ENCODE data around the gene TCIRG1. TPM values are rescaled to one million over a fixed set of nuclear protein-coding genes. Genes with fewer than 3 reads are reported as not detected.
A peak's percentile ranks its signal among the peaks of the same experiment; 100 is the strongest.

Gene TCIRG1
- total RNA-seq, 1 donor from 2014 or later = 46.8 TPM

DNA sequence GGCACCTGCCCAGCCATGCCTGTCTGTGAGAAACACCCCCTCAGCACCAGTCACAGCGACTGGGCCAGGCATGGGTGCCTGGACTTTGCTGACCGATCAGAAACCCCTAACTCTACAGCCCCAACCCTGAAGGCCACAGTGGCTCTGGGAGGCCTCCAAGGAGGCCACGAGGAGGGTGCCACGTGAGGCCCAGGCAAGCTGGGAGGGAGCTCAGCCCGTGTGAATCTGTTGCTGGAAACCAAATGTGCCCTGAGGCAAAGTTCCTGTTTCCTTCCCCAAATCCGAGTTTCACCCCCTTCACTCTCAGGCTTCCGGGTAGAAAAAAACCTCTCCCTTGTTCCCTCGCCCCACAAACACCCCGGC lies 36.3 kb upstream of the TCIRG1 start:
- no peaks in the 10 kb centered on the region for H3K36me3 ChIP-seq (ENCODE audit: control insufficient read depth, insufficient read depth, low read length)
- no peak for DNase-seq (ENCODE audit: low read depth)
- no peaks in the 10 kb centered on the region for H3K27me3 ChIP-seq (ENCODE audit: control insufficient read depth, insufficient read depth, low read length)
- no peak for TF ChIP-seq CTCF (IDR thresholded peaks at IDR 0.05; ENCODE audit: insufficient read depth, low read length, poor library complexity, severe bottlenecking)
- no peak overlapping the region for H3K4me3 ChIP-seq (ENCODE audit: low read depth, low read length)

- peak overlapping the region; percentile 60 for H3K4me3 ChIP-seq (ENCODE audit: low read depth, low read length)
- no peak for DNase-seq (ENCODE audit: low read depth)
- no peaks in the 10 kb centered on the region for H3K36me3 ChIP-seq (ENCODE audit: control insufficient read depth, insufficient read depth, low read length)
- no peak for TF ChIP-seq CTCF (IDR thresholded peaks at IDR 0.05; ENCODE audit: insufficient read depth, low read length, poor library complexity, severe bottlenecking)
- H3K27me3 ChIP-seq (ENCODE audit: control insufficient read depth, insufficient read depth, low read length) = no peaks in the 10 kb centered on the region
Measured at GRCh38 chr11:68002938-68003845, 35.6 kb upstream of the TCIRG1 start.

DNA sequence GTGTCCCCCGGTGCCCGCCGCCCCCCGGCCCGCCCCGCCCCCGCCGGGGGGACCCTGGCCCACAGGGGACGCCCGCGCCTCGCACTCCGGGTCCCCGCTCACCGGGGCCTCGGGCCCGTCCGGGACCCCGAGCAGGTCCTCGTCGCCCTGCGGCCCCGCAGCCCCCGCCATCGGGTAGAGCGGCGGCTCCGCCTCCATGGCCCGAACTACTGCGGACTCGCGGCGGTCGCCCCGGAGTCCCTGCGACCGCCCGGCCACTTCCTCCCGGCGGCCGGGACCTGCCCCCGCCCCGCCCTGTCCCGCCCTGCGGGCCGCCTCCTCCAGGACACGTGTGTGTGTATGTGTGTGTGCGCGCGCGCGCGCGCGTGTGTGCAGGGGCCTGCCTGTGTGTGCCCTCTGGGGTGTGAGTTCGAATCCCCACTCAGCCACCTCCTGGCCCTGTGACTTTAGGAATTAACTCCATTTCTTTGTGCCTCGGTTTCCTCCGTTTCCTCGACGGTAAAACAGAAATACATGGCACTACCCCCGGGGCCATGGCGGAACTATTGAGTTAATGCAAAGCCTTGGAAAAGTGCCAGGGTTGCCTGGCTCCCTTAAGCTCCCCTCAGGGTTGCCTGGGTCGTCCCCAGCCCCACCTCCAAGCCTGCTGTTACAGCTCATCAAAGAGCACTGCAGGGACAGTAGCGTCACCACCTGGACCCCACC lies 34.8 kb upstream of the TCIRG1 start, which contains the start of gene UNC93B1:
Gene UNC93B1, minus strand, starts transcription at position 252 of the 705 bp plus-strand sequence. Its CDS starts 54 bp downstream, at position 198.
- peak; percentile 45 for DNase-seq (ENCODE audit: low read depth)
- TF ChIP-seq CTCF (IDR thresholded peaks at IDR 0.05; ENCODE audit: insufficient read depth, low read length, poor library complexity, severe bottlenecking) = no peak
- Histone ChIP-seq H3K27me3 (ENCODE audit: control insufficient read depth, insufficient read depth, low read length) (no peaks in the 10 kb centered on the region), H3K4me3 (ENCODE audit: low read depth, low read length) (peak within 1 kb of the TSS; percentile 60), H3K36me3 (ENCODE audit: control insufficient read depth, insufficient read depth, low read length) (no peaks in the 10 kb centered on the region)

- no peak overlapping the region for H3K4me3 ChIP-seq (ENCODE audit: low read depth, low read length)
- TF ChIP-seq CTCF (IDR thresholded peaks at IDR 0.05; ENCODE audit: insufficient read depth, low read length, poor library complexity, severe bottlenecking) = no peak
Measured at GRCh38 chr11:68004551-68005335, 34.1 kb upstream of the TCIRG1 start.

DNA sequence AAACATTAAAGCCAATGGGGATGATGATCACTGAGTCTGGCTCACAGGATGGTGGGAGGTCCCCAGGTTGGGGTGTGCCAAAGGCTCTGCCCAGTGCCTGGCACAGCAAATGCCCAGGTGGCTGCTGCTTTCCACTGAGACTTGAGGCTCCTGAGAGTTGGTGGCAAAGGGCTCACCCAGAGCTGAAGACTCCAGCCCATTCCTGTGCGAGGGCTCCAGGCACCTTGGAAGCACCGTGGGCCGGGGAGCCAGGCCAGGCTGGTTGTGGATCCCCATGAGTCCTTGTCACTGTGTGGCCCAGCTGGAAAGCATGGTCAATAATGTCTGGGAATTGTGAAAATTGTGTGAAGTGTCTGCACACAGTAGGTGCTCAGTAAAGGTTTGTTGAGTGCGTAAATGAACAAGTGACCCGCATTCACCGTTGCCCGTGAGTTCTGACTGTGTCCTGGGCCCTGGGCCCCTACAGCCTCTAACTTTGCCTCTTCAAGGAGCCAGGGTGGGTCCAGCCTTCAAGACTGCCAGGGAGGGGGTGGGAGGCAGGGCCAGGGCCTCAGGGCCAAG lies 32.1 kb upstream of the TCIRG1 start:
- no peak overlapping the region for H3K4me3 ChIP-seq (ENCODE audit: low read depth, low read length)
- H3K27me3 ChIP-seq (ENCODE audit: control insufficient read depth, insufficient read depth, low read length) = no peaks in the 10 kb centered on the region
- TF ChIP-seq CTCF (IDR thresholded peaks at IDR 0.05; ENCODE audit: insufficient read depth, low read length, poor library complexity, severe bottlenecking) = no peak
- no peak for DNase-seq (ENCODE audit: low read depth)
- no peaks in the 10 kb centered on the region for H3K36me3 ChIP-seq (ENCODE audit: control insufficient read depth, insufficient read depth, low read length)

More at GRCh38 chr11:68004551-68005335, 34.1 kb upstream of the TCIRG1 start:
- H3K36me3 ChIP-seq (ENCODE audit: control insufficient read depth, insufficient read depth, low read length) = no peaks in the 10 kb centered on the region
- DNase-seq (ENCODE audit: low read depth) = no peak
- H3K27me3 ChIP-seq (ENCODE audit: control insufficient read depth, insufficient read depth, low read length) = no peaks in the 10 kb centered on the region
